ENCODE data around the gene MACF1. TPM values are rescaled to one million over a fixed set of nuclear protein-coding genes. Genes with fewer than 3 reads are reported as not detected.

Gene MACF1
- total RNA-seq, 1 donor from 2014 or later, result 386 TPM

- no peak for DNase-seq (ENCODE audit: low spot score)
- Mint-ChIP-seq H3K9me3 (ENCODE audit: low read depth) (no peaks in the 10 kb centered on the region), H3K27ac (ENCODE audit: unreplicated experiment) (no peak overlapping the region), H3K4me1 (ENCODE audit: low read depth) (peaks cover 11% of the 10 kb centered on the region), H3K36me3 (ENCODE audit: low read depth) (peaks cover 43% of the 10 kb centered on the region), H3K4me3 (ENCODE audit: unreplicated experiment) (no peak overlapping the region), H3K27me3 (ENCODE audit: low read depth) (no peaks in the 10 kb centered on the region)
- TF ChIP-seq, protein P1, sequence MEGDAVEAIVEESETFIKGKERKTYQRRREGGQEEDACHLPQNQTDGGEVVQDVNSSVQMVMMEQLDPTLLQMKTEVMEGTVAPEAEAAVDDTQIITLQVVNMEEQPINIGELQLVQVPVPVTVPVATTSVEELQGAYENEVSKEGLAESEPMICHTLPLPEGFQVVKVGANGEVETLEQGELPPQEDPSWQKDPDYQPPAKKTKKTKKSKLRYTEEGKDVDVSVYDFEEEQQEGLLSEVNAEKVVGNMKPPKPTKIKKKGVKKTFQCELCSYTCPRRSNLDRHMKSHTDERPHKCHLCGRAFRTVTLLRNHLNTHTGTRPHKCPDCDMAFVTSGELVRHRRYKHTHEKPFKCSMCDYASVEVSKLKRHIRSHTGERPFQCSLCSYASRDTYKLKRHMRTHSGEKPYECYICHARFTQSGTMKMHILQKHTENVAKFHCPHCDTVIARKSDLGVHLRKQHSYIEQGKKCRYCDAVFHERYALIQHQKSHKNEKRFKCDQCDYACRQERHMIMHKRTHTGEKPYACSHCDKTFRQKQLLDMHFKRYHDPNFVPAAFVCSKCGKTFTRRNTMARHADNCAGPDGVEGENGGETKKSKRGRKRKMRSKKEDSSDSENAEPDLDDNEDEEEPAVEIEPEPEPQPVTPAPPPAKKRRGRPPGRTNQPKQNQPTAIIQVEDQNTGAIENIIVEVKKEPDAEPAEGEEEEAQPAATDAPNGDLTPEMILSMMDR (IDR thresholded peaks at IDR 0.05), result no peak
Observed at GRCh38 chr1:39287541-39287940, 83.0 kb downstream of the MACF1 start.

- TF ChIP-seq, protein P1 (IDR thresholded peaks at IDR 0.05), result no peak
- H3K9me3 Mint-ChIP-seq (ENCODE audit: low read depth), result no peaks in the 10 kb centered on the region
Observed at GRCh38 chr1:39288735-39289465, 84.4 kb downstream of the MACF1 start.

GRCh38 chr1:39292401-39292800, 87.9 kb downstream of the MACF1 start:
- no peak overlapping the region for H3K4me3 Mint-ChIP-seq (ENCODE audit: unreplicated experiment)
- no peaks in the 10 kb centered on the region for H3K27me3 Mint-ChIP-seq (ENCODE audit: low read depth)
- no peak overlapping the region for H3K27ac Mint-ChIP-seq (ENCODE audit: unreplicated experiment)
- peaks cover 14% of the 10 kb centered on the region for H3K4me1 Mint-ChIP-seq (ENCODE audit: low read depth)
- no peak for DNase-seq (ENCODE audit: low spot score)
- TF ChIP-seq, protein P1 (IDR thresholded peaks at IDR 0.05), result no peak
- peaks cover 41% of the 10 kb centered on the region for H3K36me3 Mint-ChIP-seq (ENCODE audit: low read depth)
- H3K9me3 Mint-ChIP-seq (ENCODE audit: low read depth), result no peaks in the 10 kb centered on the region

More at GRCh38 chr1:39288735-39289465, 84.4 kb downstream of the MACF1 start:
- Mint-ChIP-seq H3K4me3 (ENCODE audit: unreplicated experiment) (no peak overlapping the region), H3K27ac (ENCODE audit: unreplicated experiment) (no peak overlapping the region), H3K36me3 (ENCODE audit: low read depth) (peaks cover 44% of the 10 kb centered on the region), H3K4me1 (ENCODE audit: low read depth) (no peaks in the 10 kb centered on the region), H3K27me3 (ENCODE audit: low read depth) (no peaks in the 10 kb centered on the region)
- DNase-seq (ENCODE audit: low spot score), result no peak

DNA sequence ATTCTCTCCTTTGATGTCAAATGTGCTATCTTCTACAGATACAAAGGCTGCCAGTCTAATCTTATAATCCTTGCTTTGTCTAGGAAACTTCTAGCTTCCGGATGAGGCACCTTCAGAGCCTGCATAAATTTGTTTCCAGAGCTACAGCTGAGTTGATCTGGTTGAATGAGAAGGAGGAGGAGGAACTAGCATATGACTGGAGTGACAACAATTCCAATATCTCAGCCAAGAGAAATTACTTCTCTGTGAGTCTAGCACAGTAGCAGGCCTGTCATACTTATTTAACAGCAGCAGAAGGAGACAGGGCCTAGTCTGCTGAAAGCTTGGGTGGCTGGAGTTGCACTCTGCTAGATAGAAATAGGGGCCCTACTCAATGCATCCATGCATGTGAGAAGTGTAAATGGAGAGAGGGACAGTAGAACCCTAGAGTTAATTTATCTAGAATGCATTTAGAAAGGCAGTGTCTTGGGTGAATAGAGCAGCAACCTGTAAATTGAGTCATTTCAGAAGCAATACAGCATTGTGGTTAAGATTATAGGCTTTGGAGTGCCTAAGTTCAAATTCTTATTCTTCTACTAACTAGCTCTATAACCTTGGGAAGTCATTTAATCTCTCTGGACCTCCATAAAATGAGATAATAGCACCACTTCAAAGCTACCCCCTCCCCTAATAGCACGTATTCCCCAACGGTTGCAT, 89.0 kb downstream of the MACF1 start:
- Mint-ChIP-seq H3K4me1 (ENCODE audit: low read depth) (peaks cover 14% of the 10 kb centered on the region), H3K27me3 (ENCODE audit: low read depth) (no peaks in the 10 kb centered on the region), H3K27ac (ENCODE audit: unreplicated experiment) (peak overlapping the region; percentile 52), H3K4me3 (ENCODE audit: unreplicated experiment) (no peak overlapping the region), H3K9me3 (ENCODE audit: low read depth) (no peaks in the 10 kb centered on the region), H3K36me3 (ENCODE audit: low read depth) (peaks cover 44% of the 10 kb centered on the region)
- no peak for DNase-seq (ENCODE audit: low spot score)
- TF ChIP-seq, protein P1 (IDR thresholded peaks at IDR 0.05), result no peak

- no peak for DNase-seq (ENCODE audit: low spot score)
- TF ChIP-seq, protein P1 (IDR thresholded peaks at IDR 0.05), result no peak
- Mint-ChIP-seq H3K4me1 (ENCODE audit: low read depth) (peaks cover 14% of the 10 kb centered on the region), H3K27ac (ENCODE audit: unreplicated experiment) (no peak overlapping the region), H3K27me3 (ENCODE audit: low read depth) (no peaks in the 10 kb centered on the region), H3K9me3 (ENCODE audit: low read depth) (no peaks in the 10 kb centered on the region), H3K36me3 (ENCODE audit: low read depth) (peaks cover 42% of the 10 kb centered on the region), H3K4me3 (ENCODE audit: unreplicated experiment) (no peak overlapping the region)
Observed at GRCh38 chr1:39294531-39294930, 90.0 kb downstream of the MACF1 start.

Data from chondrocyte (in vitro differentiated cells).